Measurements from ENCODE around the gene MARF1.

DNA sequence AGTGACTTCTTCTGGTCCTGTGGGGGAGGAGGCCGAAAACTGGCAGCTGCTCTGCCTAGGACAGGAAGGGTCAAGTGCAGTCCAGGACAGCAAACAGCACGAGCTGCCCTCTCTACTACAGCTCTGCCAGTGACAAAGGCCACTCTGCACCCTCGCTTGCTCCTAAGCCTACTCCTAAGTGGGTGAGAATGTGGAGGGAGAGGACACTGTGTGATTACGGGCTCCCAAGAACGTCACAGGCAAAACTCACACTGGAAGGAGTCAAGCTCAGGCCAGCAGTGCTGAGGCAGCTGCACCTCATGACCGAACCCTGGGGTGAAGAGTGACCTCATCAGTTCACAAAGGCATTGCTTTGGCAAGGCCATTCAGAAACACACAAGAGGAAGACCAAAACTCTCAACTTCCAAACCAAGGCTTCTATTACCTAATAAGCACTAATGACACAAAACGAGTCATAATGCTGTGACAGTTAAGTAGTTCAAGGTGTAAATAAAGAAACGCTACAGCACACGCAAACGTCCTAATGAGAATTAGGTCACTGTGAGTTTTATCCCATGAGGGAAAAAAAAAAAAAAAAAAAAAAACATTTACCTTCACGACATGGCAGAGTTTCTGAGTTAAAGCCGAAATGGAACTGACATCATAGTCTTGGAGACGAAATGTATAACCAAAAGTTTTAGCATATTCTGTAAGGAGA is 35.1 kb downstream of the MARF1 start:
- TF ChIP-seq, protein P1, sequence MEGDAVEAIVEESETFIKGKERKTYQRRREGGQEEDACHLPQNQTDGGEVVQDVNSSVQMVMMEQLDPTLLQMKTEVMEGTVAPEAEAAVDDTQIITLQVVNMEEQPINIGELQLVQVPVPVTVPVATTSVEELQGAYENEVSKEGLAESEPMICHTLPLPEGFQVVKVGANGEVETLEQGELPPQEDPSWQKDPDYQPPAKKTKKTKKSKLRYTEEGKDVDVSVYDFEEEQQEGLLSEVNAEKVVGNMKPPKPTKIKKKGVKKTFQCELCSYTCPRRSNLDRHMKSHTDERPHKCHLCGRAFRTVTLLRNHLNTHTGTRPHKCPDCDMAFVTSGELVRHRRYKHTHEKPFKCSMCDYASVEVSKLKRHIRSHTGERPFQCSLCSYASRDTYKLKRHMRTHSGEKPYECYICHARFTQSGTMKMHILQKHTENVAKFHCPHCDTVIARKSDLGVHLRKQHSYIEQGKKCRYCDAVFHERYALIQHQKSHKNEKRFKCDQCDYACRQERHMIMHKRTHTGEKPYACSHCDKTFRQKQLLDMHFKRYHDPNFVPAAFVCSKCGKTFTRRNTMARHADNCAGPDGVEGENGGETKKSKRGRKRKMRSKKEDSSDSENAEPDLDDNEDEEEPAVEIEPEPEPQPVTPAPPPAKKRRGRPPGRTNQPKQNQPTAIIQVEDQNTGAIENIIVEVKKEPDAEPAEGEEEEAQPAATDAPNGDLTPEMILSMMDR (IDR thresholded peaks at IDR 0.05), result no peak
- no peak for TF ChIP-seq EP300 (IDR thresholded peaks at IDR 0.05; ENCODE audit: low read depth)
- TF ChIP-seq POLR2A (IDR thresholded peaks at IDR 0.05), result no peak

All from transverse colon (tissue), 3 donors.